Measurements from ENCODE around the gene NEK10. TPM values are rescaled to one million over a fixed set of nuclear protein-coding genes. Genes with fewer than 3 reads are reported as not detected.

Gene NEK10
- total and polyA plus RNA-seq, 2 donors (not counting 3 experiments of a cell fraction or from before 2014, with no cell fraction given), result 0.32 to 5.0 TPM

GRCh38 chr3:27358372-27358771 is 10.8 kb downstream of the NEK10 start:
- no peaks in the 10 kb centered on the region for H3K27me3 ChIP-seq (ENCODE audit: control insufficient read depth in 2 of 2, insufficient read depth in 2 of 2, low read length in 2 of 2)
- ChIA-PET POLR2A (no interaction called here), CTCF (interaction anchor here (0.6 to 1.5 kb wide), 41 partner anchors 9 to 953 kb away, joined by 3 to 59 read pairs (median 4); partner anchors contain the start of genes NEK10 and SLC4A7)
- H2AFZ ChIP-seq (ENCODE audit: low read depth, low read length), result no peak overlapping the region
- H3K9me3 ChIP-seq (replicated peaks; ENCODE audit: control insufficient read depth, insufficient read depth, low read length), result no peaks in the 10 kb centered on the region
- peaks cover 45% of the 10 kb centered on the region for H3K4me1 ChIP-seq (ENCODE audit: control insufficient read depth, extremely low read depth, insufficient read depth, low read length)
- no peak overlapping the region for H3K4me3 ChIP-seq (replicated peaks in 1 of 3; ENCODE audit: insufficient read depth in 1 of 3, low read depth in 1 of 3, low read length in 3 of 3)
- no peaks in the 10 kb centered on the region for H3K36me3 ChIP-seq (ENCODE audit: control insufficient read depth in 2 of 2, extremely low read depth in 1 of 2, insufficient read depth in 2 of 2, low read length in 2 of 2)
- no peak overlapping the region for H3K27ac ChIP-seq (ENCODE audit: insufficient read depth, low read depth, low read length)
- no peak overlapping the region for H3K4me2 ChIP-seq (ENCODE audit: insufficient read depth, low read length)
- no peaks in the 10 kb centered on the region for H3K79me2 ChIP-seq (ENCODE audit: control insufficient read depth, insufficient read depth, low read length)
- intact Hi-C loops (cut with micrococcal nuclease) (no loop called here), dilution Hi-C loops (cut with MboI; ENCODE audit: extremely low pct_ligation_motif_present, low sequenced_read_pairs) (no loop called here)
- no TSS peak for BruUV-seq (replicated peaks)
- TF ChIP-seq JUN (IDR thresholded peaks at IDR 0.05; ENCODE audit: borderline replicate concordance, insufficient read depth, insufficient read length, low read depth), result no peak
- no peak for TF ChIP-seq GATA2 (IDR thresholded peaks at IDR 0.05; ENCODE audit: insufficient read depth, insufficient read length, low read depth, low read length)
- no peak for TF ChIP-seq POLR2A (IDR thresholded peaks at IDR 0.05; ENCODE audit: low read depth, low read length)
- no peak for TF ChIP-seq MAX (IDR thresholded peaks at IDR 0.05; ENCODE audit: insufficient read depth, insufficient read length)
- no peak for TF ChIP-seq CTCF (IDR thresholded peaks at IDR 0.05; ENCODE audit: extremely low read depth in 1 of 2, insufficient read depth in 1 of 2, low read depth in 1 of 2, low read length in 2 of 2)
- no peak for TF ChIP-seq POLR2AphosphoS5 (IDR thresholded peaks at IDR 0.05; ENCODE audit: insufficient read depth, low read depth, low read length)
- TF ChIP-seq MYC (IDR thresholded peaks at IDR 0.05; ENCODE audit: low read depth, low read length), result no peak
- no peak for TF ChIP-seq EZH2 (IDR thresholded peaks at IDR 0.05; ENCODE audit: borderline replicate concordance, low read depth, low read length, severe bottlenecking)
- no peak for TF ChIP-seq FOS (IDR thresholded peaks at IDR 0.05; ENCODE audit: borderline replicate concordance, insufficient read depth, low read length)
- FAIRE-seq, result no peak
- no peaks in the 10 kb centered on the region for H4K20me1 ChIP-seq (replicated peaks; ENCODE audit: control insufficient read depth, extremely low read depth, insufficient read depth, low read length)
- no peak overlapping the region for H3K9ac ChIP-seq (replicated peaks; ENCODE audit: extremely low read depth, insufficient read depth, low read length)
- no peak for DNase-seq (ENCODE audit: low read depth, low spot score)
- no peaks in the 10 kb centered on the region for H3K9me1 ChIP-seq (replicated peaks; ENCODE audit: control insufficient read depth, extremely low read depth, insufficient read depth, low read length)
